Body of pancreas (tissue), 4 donors: Measurements from ENCODE around the gene DNAJB5. TPM values are rescaled to one million over a fixed set of nuclear protein-coding genes. Genes with fewer than 3 reads are reported as not detected.

Source experiments
- ATAC-seq: fragments of 150-250 bp; one replicate; pipeline ENCODE4 v1.9.1; 2016
- DNase-seq, 4 donors: peaks; one replicate each; pipeline ENCODE4 v3.0.0-alpha.2; 2019
- H3K27ac ChIP-seq, 4 donors: fragments of 200-600 bp; sonication (generic); 1 replicate in 3 of 4; 2 replicates in 1 of 4; pipeline versions ENCODE4 v1.5.1 to v1.6.1; 2016 to 2019; ENCODE audit warnings: mild to moderate bottlenecking in 1 of 4, mixed read lengths in 1 of 4, moderate library complexity in 1 of 4
- H3K27me3 ChIP-seq, 2 donors: fragments of 200-600 bp; sonication (generic); one replicate each; pipeline ENCODE4 v1.6.0; 2016; ENCODE audit warnings: mild to moderate bottlenecking in 1 of 2
- H3K36me3 ChIP-seq, 2 donors: fragments of 200-600 bp; sonication (generic); replicated peaks in 1 of 2; 2 replicates each; pipeline ENCODE4 v1.5.1; 2016; ENCODE audit warnings: low read depth in 2 of 2; ENCODE audit not compliant: insufficient read depth in 1 of 2
- H3K4me1 ChIP-seq: fragments of 200-600 bp; sonication (generic); one replicate; pipeline ENCODE4 v1.6.0; 2016
- H3K4me3 ChIP-seq, 2 donors: fragments of 200-600 bp; sonication (generic); 1 replicate in 1 of 2; 2 replicates in 1 of 2; pipeline ENCODE4 v1.5.1; 2016 to 2019
- H3K9me3 ChIP-seq, 3 donors: fragments of 200-600 bp; sonication (generic); 1 replicate in 2 of 3; 2 replicates in 1 of 3; pipeline ENCODE4 v1.5.1; 2016
- POLR2A ChIP-seq, 3 donors: fragments of 450-650 bp; IDR thresholded peaks; one replicate each; pipeline ENCODE4 v1.6.1; 2016; ENCODE audit warnings: antibody characterized with exemption in 3 of 3, mild to moderate bottlenecking in 2 of 3
- whole genome bisulfite sequencing, 2 donors: methylation state at CpG; one replicate each; pipeline ENCODE4 v1.1.5; 2017; 5-methylcytosine and 5-hydroxymethylcytosine counted together
- intact Hi-C: fragments of 100-400 bp; cut with DNase I; formaldehyde crosslinking; loops from one replicate; pipeline ENCODE4 v1.15.1; 2023
- total RNA-seq, 2 donors: library from RNA; depleted of rRNA; stranded (reverse); fragments of >200 nt; gene quantifications; one replicate each; pipeline ENCODE4 v1.1.0, GENCODE V29; 2016
- TF ChIP-seq, protein P1 (sequence below), 7 experiments: fragments of 450-650 bp in 4 of 7; fragments of 200-600 bp in 3 of 7; sonication (generic) in 3 of 7; IDR thresholded peaks; one replicate each; pipeline ENCODE4 v1.5.1; 2016 to 2019; ENCODE audit warnings: antibody characterized with exemption in 7 of 7

DNAJB5 gene
- total RNA-seq, 2 donors from 2014 or later: 5.3 to 5.7 TPM

DNA sequence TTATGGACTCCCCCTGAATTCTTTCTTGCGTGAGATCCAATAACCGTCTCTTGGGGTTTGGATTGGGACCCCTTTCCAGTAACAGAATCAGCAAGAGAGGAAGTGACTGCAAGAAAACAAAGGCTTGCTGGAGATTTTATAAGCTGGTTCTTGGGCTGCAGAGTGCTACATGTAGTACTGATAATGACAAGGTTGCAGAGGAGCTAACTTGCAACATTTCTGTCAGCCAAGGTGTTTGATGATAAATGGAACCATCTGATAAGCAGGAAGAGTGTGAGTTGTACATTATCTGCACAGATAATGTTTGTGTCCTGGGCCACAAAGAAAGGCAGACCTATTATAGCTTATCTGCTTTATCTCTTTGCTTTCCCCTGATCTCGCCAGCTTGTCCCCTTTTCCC lies 37.1 kb downstream of the DNAJB5 start:
- no peaks in the 10 kb centered on the region for H3K4me1 ChIP-seq
- no peak overlapping the region for H3K4me3 ChIP-seq
- ATAC-seq: no peak
- WGBS, 2 donors: 79 to 94% methylated on average over 3 of the region's 3 CpGs
- H3K27ac ChIP-seq: no peak overlapping the region
- H3K27me3 ChIP-seq: no peaks in the 10 kb centered on the region
- DNase-seq: no peak
- intact Hi-C loops: no loop called here
- peaks cover 0 to 2% of the 10 kb centered on the region in 2 donors for H3K36me3 ChIP-seq
- H3K9me3 ChIP-seq: no peaks in the 10 kb centered on the region
- TF ChIP-seq POLR2A (IDR thresholded peaks at IDR 0.05): no peak
- TF ChIP-seq, protein P1, sequence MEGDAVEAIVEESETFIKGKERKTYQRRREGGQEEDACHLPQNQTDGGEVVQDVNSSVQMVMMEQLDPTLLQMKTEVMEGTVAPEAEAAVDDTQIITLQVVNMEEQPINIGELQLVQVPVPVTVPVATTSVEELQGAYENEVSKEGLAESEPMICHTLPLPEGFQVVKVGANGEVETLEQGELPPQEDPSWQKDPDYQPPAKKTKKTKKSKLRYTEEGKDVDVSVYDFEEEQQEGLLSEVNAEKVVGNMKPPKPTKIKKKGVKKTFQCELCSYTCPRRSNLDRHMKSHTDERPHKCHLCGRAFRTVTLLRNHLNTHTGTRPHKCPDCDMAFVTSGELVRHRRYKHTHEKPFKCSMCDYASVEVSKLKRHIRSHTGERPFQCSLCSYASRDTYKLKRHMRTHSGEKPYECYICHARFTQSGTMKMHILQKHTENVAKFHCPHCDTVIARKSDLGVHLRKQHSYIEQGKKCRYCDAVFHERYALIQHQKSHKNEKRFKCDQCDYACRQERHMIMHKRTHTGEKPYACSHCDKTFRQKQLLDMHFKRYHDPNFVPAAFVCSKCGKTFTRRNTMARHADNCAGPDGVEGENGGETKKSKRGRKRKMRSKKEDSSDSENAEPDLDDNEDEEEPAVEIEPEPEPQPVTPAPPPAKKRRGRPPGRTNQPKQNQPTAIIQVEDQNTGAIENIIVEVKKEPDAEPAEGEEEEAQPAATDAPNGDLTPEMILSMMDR (IDR thresholded peaks at IDR 0.05): no peak

DNA sequence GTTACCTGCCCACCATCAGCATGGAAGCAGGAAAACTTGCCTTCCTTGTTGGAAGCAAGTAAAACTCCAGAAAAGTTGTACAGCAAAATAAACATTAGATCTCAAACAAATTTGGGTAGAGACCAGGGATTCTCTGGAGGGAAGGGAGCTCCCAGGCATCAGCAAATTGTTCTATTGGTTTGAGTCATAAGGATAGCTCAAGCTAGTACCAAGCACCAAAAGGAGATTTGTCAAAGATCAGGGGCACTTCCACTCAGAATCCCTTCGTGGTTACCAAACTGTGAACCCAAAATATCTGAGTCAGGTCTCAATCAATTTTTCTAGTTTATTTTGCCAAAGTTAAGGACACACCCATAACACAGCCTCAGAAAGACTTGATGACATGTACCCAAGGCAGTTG lies 37.8 kb downstream of the DNAJB5 start:
- peaks cover 0 to 2% of the 10 kb centered on the region in 2 donors for H3K36me3 ChIP-seq
- H3K27ac ChIP-seq: no peak overlapping the region
- no peaks in the 10 kb centered on the region for H3K9me3 ChIP-seq
- no peaks in the 10 kb centered on the region for H3K27me3 ChIP-seq
- H3K4me1 ChIP-seq: no peaks in the 10 kb centered on the region
- intact Hi-C loops: no loop called here
- TF ChIP-seq POLR2A (IDR thresholded peaks at IDR 0.05): no peak
- TF ChIP-seq, protein P1 (IDR thresholded peaks at IDR 0.05): no peak
- no peak overlapping the region for H3K4me3 ChIP-seq
- 60 to 70% methylated on average over 1 of the region's 1 CpG for WGBS, 2 donors
- DNase-seq: no peak
- ATAC-seq: no peak

DNA sequence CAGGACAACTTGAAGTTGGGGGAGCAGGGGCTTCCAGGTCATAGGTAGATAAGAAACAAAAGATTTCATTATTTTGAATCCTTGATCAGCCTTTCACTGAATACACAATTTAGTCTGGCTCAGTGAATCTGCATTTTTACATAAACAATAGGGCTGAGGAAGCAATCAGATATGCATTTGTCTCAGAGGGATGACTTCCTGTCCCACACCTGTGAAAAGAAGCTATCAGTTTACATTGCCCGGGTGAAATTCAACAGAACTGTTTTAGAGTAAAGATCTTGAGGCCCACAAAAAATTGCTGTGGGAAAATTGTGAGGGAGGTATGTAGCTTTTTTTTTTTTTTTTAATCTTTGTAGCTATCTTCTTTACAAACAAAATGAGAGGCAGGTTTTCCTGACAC lies 38.3 kb downstream of the DNAJB5 start:
- 19 to 42% methylated on average over 1 of the region's 1 CpG for WGBS, 2 donors
- Histone ChIP-seq H3K4me1 (no peaks in the 10 kb centered on the region), H3K27me3 (no peaks in the 10 kb centered on the region), H3K27ac (no peak overlapping the region), H3K9me3 (no peaks in the 10 kb centered on the region), H3K4me3 (no peak overlapping the region), H3K36me3 (peaks cover 0 to 2% of the 10 kb centered on the region in 2 donors)
- intact Hi-C loops: no loop called here
- TF ChIP-seq, protein P1 (IDR thresholded peaks at IDR 0.05): no peak
- TF ChIP-seq POLR2A (IDR thresholded peaks at IDR 0.05): no peak
- DNase-seq: no peak
- no peak for ATAC-seq

DNA sequence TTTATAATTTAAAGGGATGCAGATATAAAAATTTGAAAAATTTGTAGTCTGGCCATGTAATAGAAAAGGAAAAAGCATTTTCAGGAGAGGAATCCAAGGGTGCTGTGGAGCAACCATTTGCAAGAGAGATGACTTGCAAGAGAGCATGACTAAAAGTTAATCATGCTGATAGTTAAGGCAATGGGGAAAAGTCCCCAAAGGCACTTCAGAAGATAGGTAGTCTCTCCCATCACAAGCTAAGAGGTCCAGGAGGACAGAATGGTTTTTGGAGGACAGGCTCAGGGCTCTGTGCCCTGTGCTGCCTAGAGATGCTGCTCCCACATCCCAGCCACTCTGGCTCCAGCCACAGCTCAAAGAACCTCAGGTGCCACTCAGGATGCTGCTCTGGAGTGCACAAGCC lies 38.8 kb downstream of the DNAJB5 start:
- Histone ChIP-seq H3K4me1 (no peaks in the 10 kb centered on the region), H3K9me3 (no peaks in the 10 kb centered on the region), H3K4me3 (no peak overlapping the region), H3K27ac (no peak overlapping the region), H3K36me3 (peaks cover 0 to 2% of the 10 kb centered on the region in 2 donors), H3K27me3 (no peaks in the 10 kb centered on the region)
- intact Hi-C loops: no loop called here
- no peak for ATAC-seq
- TF ChIP-seq, protein P1 (IDR thresholded peaks at IDR 0.05): no peak
- no peak for TF ChIP-seq POLR2A (IDR thresholded peaks at IDR 0.05)
- no peak for DNase-seq

DNA sequence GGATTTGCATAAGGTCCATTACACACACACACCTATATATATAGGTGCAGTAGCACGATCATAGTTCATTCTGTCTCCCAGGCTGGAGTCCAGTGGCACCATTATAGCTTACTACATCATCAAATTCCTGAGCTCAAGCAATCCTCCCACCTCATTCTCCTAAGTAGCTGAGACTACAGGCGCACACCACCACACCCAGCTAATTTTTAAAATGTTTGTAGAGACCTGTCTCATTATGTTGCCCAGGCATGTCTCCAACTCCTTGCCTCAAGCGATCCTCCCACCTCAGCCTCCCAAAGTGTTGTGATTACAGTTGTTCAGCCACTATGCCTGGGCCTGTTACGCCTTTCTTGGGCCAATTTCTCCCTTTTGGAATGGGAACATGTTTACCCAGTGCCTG lies 39.7 kb downstream of the DNAJB5 start:
- ATAC-seq: no peak
- no peak for DNase-seq
- no peaks in the 10 kb centered on the region for H3K9me3 ChIP-seq
- H3K4me1 ChIP-seq: no peaks in the 10 kb centered on the region
- H3K4me3 ChIP-seq: no peak overlapping the region
- WGBS, 2 donors: 71 to 94% methylated on average over 4 of the region's 4 CpGs
- intact Hi-C loops: no loop called here
- H3K27ac ChIP-seq: no peak overlapping the region
- TF ChIP-seq, protein P1 (IDR thresholded peaks at IDR 0.05): no peak
- H3K27me3 ChIP-seq: no peaks in the 10 kb centered on the region
- no peaks in the 10 kb centered on the region for H3K36me3 ChIP-seq
